ENCODE data around the gene PDXP.

PDXP gene

DNA sequence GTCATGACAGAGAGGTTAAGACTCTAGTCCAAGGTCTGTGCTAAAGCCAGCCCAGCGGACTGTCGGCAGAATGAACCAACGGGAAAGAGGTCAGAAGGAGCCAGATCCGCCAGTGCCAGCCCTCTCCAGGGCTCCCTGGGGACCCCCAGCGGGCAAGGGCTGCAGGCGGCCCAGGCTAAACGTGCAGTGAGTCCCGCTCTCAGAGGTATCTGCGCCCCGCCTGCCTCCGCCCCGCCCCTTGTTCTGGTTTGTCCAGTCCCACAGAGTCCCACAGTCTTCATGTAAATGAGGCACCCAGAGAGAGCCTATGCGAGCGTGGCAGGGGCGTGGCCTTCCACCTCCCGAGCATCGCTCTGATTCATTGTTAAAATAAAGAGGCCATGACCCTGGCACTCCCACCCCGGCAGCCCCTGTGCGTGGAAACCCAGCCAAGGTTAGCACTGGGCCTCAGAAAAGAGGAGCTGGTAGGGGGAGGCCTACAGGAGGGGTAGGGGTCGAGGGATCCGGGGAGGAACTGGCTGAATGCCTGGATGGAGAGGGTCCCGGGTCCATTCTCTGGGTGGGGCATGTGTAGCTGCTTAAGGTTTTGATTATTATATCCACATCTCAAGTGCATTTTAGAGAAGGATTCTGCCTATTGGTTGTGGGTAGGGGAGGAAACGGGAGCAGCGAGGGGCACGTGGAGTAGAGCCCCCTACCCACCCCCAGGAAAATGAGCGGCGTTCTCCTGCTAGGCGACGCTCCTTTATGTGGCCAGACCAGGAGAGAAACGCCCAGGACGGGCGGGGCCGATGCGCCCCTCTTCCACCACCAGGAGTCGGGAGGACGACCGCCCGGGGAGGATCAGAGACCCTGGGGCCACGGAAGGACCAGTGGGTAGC is 38.4 kb downstream of the PDXP start, which contains the start of gene TRIOBP:
TRIOBP (plus strand) TSS at position 392 of the 881 bp plus-strand sequence. CDS start 4,318 bp downstream, outside the sequence.
- Histone ChIP-seq H3K27me3 (ENCODE audit: control insufficient read depth in 1 of 2, insufficient read depth in 2 of 2, low read length in 2 of 2) (no peaks in the 10 kb centered on the region), H3K36me3 (ENCODE audit: control insufficient read depth in 1 of 2, insufficient read depth in 2 of 2, low read length in 2 of 2) (peaks cover 12 to 31% of the 10 kb centered on the region in 2 donors), H3K9me3 (ENCODE audit: control insufficient read depth in 1 of 2, low read length in 2 of 2) (no peaks in the 10 kb centered on the region), H3K9ac (ENCODE audit: low read depth in 1 of 2, low read length in 2 of 2) (no peak within 1 kb of the TSS), H3K4me3 (ENCODE audit: low read depth in 1 of 2, low read length in 2 of 2) (no peak within 1 kb of the TSS), H3K4me1 (ENCODE audit: control insufficient read depth in 1 of 2, insufficient read depth in 2 of 2, low read length in 2 of 2) (peaks cover 5 to 6% of the 10 kb centered on the region in 2 donors), H3K27ac (ENCODE audit: low read depth, low read length) (no peak within 1 kb of the TSS)

DNA sequence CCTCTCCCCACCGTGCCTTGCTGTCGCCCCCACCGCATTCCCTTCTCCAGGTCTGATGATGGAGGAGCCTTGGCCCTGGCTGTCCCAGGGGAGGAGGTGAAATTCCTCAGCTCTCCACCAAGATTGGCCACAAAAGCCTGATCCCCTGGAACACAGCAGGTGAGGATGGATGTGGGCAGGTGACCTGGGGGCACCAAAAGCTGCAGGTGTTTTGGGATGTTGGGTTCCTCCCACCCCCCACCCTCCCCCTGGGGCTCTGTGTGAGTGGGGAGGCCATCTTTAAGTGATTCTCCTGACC is 39.0 kb downstream of the PDXP start:
- Histone ChIP-seq H3K4me3 (ENCODE audit: low read depth in 1 of 2, low read length in 2 of 2) (no peak overlapping the region), H3K27ac (ENCODE audit: low read depth, low read length) (no peak overlapping the region), H3K27me3 (ENCODE audit: control insufficient read depth in 1 of 2, insufficient read depth in 2 of 2, low read length in 2 of 2) (no peaks in the 10 kb centered on the region), H3K4me1 (ENCODE audit: control insufficient read depth in 1 of 2, insufficient read depth in 2 of 2, low read length in 2 of 2) (peaks cover 5 to 6% of the 10 kb centered on the region in 2 donors), H3K9ac (ENCODE audit: low read depth in 1 of 2, low read length in 2 of 2) (no peak overlapping the region), H3K36me3 (ENCODE audit: control insufficient read depth in 1 of 2, insufficient read depth in 2 of 2, low read length in 2 of 2) (peaks cover 8 to 25% of the 10 kb centered on the region in 2 donors), H3K9me3 (ENCODE audit: control insufficient read depth in 1 of 2, low read length in 2 of 2) (no peaks in the 10 kb centered on the region)

DNA sequence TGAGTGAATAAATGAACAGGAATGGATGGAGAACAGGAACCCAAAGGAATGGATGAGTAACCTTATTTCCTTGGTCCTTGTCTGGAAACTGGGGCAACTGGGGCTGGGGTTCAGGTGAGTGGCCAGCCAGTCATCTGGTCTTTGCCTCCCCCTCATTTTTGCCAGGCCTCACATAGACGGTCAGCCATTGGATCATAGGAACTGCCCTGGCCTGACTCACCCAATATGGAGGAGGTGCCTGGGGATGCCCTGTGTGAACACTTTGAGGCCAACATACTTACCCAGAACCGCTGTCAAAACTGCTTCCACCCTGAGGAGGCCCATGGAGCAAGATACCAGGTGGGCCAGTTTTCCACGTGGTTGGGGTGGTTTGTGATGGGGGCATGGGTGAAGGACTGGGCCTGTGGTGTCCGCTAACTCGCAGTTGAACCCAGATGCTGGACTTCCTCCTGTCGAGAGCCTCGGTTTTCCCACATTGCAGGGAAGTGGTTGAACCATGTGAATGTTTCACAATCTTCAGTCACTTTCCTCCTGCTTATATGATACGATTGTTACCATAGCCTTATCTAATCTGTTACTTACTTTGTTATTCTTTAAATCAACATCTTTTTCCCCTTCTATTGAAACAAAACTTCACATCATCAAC is 42.7 kb downstream of the PDXP start:
- H3K27ac ChIP-seq (ENCODE audit: low read depth, low read length), result no peak overlapping the region
- no peaks in the 10 kb centered on the region for H3K9me3 ChIP-seq (ENCODE audit: control insufficient read depth in 1 of 2, low read length in 2 of 2)
- peaks cover 0 to under 1% of the 10 kb centered on the region in 2 donors for H3K4me1 ChIP-seq (ENCODE audit: control insufficient read depth in 1 of 2, insufficient read depth in 2 of 2, low read length in 2 of 2)
- no peaks in the 10 kb centered on the region for H3K36me3 ChIP-seq (ENCODE audit: control insufficient read depth in 1 of 2, insufficient read depth in 2 of 2, low read length in 2 of 2)
- H3K9ac ChIP-seq (ENCODE audit: low read depth in 1 of 2, low read length in 2 of 2), result no peak overlapping the region
- H3K27me3 ChIP-seq (ENCODE audit: control insufficient read depth in 1 of 2, insufficient read depth in 2 of 2, low read length in 2 of 2), result no peaks in the 10 kb centered on the region
- no peak overlapping the region for H3K4me3 ChIP-seq (ENCODE audit: low read depth in 1 of 2, low read length in 2 of 2)

DNA sequence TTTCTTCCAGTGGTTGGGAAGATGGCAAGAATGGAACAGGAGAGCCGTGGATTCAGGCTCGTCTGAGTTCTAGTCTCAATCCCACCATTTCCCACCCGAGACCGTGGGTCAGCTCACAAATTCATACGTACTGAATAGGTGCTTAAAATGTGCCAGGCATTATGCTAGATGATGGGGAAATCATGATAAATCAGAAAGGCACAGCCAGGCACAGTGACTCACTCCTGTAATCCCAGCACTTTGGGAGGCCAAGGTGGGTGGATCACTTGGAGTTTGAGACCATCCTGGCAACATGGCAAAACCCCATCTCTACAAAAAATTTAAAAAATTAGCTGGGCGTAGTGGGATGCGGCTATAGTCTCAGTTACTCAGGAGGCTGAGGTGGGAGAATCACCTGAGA is 45.4 kb downstream of the PDXP start:
- Histone ChIP-seq H3K4me3 (ENCODE audit: low read depth in 1 of 2, low read length in 2 of 2) (no peak overlapping the region), H3K27ac (ENCODE audit: low read depth, low read length) (no peak overlapping the region)

DNA sequence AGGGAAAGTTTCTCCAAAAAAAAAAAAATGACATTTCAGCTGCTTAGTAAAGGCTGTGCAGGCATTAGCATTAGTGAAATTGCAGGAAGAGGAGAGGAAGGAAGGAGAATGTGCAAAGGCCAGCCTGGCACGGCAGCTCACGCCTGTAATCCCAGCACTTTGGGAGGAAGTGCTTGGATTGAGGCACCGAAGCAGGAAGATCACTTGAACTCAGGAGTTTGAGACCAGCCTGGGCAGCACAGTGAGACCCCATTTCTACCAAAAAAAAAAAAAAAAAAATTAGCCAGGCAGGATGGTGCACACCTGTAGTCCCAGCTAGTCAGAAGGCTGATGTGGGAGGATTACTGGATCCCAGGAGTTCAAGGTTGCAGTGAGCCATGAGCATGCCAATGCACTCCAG is 46.1 kb downstream of the PDXP start:
- Histone ChIP-seq H3K36me3 (ENCODE audit: control insufficient read depth in 1 of 2, insufficient read depth in 2 of 2, low read length in 2 of 2) (no peaks in the 10 kb centered on the region), H3K9me3 (ENCODE audit: control insufficient read depth in 1 of 2, low read length in 2 of 2) (no peaks in the 10 kb centered on the region), H3K27ac (ENCODE audit: low read depth, low read length) (no peak overlapping the region), H3K9ac (ENCODE audit: low read depth in 1 of 2, low read length in 2 of 2) (no peak overlapping the region), H3K4me1 (ENCODE audit: control insufficient read depth in 1 of 2, insufficient read depth in 2 of 2, low read length in 2 of 2) (no peaks in the 10 kb centered on the region), H3K27me3 (ENCODE audit: control insufficient read depth in 1 of 2, insufficient read depth in 2 of 2, low read length in 2 of 2) (no peaks in the 10 kb centered on the region), H3K4me3 (ENCODE audit: low read depth in 1 of 2, low read length in 2 of 2) (no peak overlapping the region)

More for the DNA sequence above, 45.4 kb downstream of the PDXP start:
- Histone ChIP-seq H3K36me3 (ENCODE audit: control insufficient read depth in 1 of 2, insufficient read depth in 2 of 2, low read length in 2 of 2) (no peaks in the 10 kb centered on the region), H3K9ac (ENCODE audit: low read depth in 1 of 2, low read length in 2 of 2) (no peak overlapping the region), H3K9me3 (ENCODE audit: control insufficient read depth in 1 of 2, low read length in 2 of 2) (no peaks in the 10 kb centered on the region), H3K27me3 (ENCODE audit: control insufficient read depth in 1 of 2, insufficient read depth in 2 of 2, low read length in 2 of 2) (no peaks in the 10 kb centered on the region), H3K4me1 (ENCODE audit: control insufficient read depth in 1 of 2, insufficient read depth in 2 of 2, low read length in 2 of 2) (no peaks in the 10 kb centered on the region)

DNA sequence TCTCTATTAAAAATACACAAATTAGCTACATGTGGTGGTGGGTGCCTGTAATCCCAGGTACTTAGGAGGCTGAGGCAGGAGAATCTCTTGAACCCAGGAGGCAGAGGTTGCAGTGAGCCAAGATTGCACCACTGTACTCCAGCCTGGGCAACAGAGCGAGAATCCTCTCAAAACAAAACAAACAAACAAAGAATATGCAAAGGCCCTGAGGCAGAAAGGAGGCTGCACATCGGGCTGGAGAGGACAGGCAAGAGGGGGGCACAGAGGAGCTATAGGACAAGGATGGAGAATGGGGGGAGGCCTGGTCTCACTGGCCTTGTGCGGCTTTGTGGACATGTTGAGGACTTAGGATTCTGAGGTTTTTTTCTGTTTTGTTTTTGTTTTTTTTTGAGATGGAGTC is 46.7 kb downstream of the PDXP start:
- no peak overlapping the region for H3K4me3 ChIP-seq (ENCODE audit: low read depth in 1 of 2, low read length in 2 of 2)

DNA sequence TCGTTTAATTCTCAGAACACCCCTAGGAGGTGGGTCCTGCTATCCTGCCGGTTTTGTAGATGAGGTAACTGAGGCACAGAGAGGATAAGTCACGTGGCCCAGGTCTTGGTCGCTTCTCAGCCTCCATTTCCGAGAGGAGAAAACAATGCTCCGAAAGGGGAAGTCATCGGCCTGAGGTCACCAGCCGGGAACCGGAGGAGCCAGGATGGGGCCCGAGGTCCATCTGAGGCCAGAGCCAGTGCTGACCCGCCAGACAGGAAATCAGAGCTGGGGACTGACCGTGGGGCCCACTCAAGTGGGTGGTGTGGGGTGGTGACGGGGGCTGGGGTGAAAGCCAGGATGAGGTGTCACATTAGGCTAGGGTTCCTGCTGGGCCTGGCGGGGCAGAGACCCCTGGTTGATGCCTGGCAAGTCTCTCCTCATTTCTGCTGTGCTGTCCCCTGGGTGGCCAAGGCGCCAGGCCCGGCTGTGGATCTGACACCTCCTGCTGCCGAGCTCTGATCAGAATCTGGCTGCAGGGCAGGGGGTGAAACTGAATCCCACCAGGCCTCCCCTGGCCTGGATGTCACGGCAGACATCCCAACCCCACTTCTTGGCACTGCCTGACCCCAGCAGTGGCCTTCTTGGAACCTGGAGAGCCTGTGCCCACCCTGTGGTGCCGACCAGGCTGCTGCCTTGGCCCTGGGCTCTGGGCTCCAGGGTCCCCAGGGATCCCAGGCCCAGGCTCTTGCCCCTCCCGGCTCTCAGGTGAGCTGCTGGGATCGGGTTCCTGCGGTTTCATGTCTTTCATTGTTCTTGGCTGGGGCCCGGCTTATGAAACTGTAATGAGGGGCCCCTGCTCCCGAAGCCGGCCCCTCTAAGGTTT is 50.3 kb downstream of the PDXP start:
- Histone ChIP-seq H3K4me3 (ENCODE audit: low read depth in 1 of 2, low read length in 2 of 2) (no peak overlapping the region), H3K4me1 (ENCODE audit: control insufficient read depth in 1 of 2, insufficient read depth in 2 of 2, low read length in 2 of 2) (no peaks in the 10 kb centered on the region), H3K9me3 (ENCODE audit: control insufficient read depth in 1 of 2, low read length in 2 of 2) (no peaks in the 10 kb centered on the region), H3K27ac (ENCODE audit: low read depth, low read length) (no peak overlapping the region), H3K36me3 (ENCODE audit: control insufficient read depth in 1 of 2, insufficient read depth in 2 of 2, low read length in 2 of 2) (no peaks in the 10 kb centered on the region), H3K27me3 (ENCODE audit: control insufficient read depth in 1 of 2, insufficient read depth in 2 of 2, low read length in 2 of 2) (no peaks in the 10 kb centered on the region), H3K9ac (ENCODE audit: low read depth in 1 of 2, low read length in 2 of 2) (no peak overlapping the region)

More for the DNA sequence above, 46.7 kb downstream of the PDXP start:
- H3K4me1 ChIP-seq (ENCODE audit: control insufficient read depth in 1 of 2, insufficient read depth in 2 of 2, low read length in 2 of 2), result no peaks in the 10 kb centered on the region
- no peaks in the 10 kb centered on the region for H3K9me3 ChIP-seq (ENCODE audit: control insufficient read depth in 1 of 2, low read length in 2 of 2)
- no peak overlapping the region for H3K27ac ChIP-seq (ENCODE audit: low read depth, low read length)
- no peaks in the 10 kb centered on the region for H3K36me3 ChIP-seq (ENCODE audit: control insufficient read depth in 1 of 2, insufficient read depth in 2 of 2, low read length in 2 of 2)
- H3K27me3 ChIP-seq (ENCODE audit: control insufficient read depth in 1 of 2, insufficient read depth in 2 of 2, low read length in 2 of 2), result no peaks in the 10 kb centered on the region
- H3K9ac ChIP-seq (ENCODE audit: low read depth in 1 of 2, low read length in 2 of 2), result no peak overlapping the region

DNA sequence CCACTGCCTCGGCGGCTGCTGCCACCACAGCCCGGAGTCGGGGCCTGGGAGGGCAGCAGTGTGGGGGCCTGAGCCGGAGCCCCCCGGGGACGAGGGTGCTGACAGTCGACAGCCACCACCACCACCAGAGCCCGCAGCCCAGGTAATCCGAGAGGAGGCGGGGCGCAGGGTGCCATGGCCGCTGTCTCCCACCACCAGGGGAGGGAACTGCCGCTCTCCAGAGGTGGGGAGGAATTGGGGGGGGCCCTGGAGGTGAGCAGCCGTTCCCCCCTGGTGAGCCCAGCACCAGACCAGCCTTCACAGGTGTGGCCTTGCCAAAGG is 50.9 kb downstream of the PDXP start:
- Histone ChIP-seq H3K36me3 (ENCODE audit: control insufficient read depth in 1 of 2, insufficient read depth in 2 of 2, low read length in 2 of 2) (no peaks in the 10 kb centered on the region), H3K4me3 (ENCODE audit: low read depth in 1 of 2, low read length in 2 of 2) (no peak overlapping the region), H3K9ac (ENCODE audit: low read depth in 1 of 2, low read length in 2 of 2) (no peak overlapping the region), H3K27ac (ENCODE audit: low read depth, low read length) (no peak overlapping the region), H3K9me3 (ENCODE audit: control insufficient read depth in 1 of 2, low read length in 2 of 2) (no peaks in the 10 kb centered on the region), H3K27me3 (ENCODE audit: control insufficient read depth in 1 of 2, insufficient read depth in 2 of 2, low read length in 2 of 2) (no peaks in the 10 kb centered on the region), H3K4me1 (ENCODE audit: control insufficient read depth in 1 of 2, insufficient read depth in 2 of 2, low read length in 2 of 2) (no peaks in the 10 kb centered on the region)

DNA sequence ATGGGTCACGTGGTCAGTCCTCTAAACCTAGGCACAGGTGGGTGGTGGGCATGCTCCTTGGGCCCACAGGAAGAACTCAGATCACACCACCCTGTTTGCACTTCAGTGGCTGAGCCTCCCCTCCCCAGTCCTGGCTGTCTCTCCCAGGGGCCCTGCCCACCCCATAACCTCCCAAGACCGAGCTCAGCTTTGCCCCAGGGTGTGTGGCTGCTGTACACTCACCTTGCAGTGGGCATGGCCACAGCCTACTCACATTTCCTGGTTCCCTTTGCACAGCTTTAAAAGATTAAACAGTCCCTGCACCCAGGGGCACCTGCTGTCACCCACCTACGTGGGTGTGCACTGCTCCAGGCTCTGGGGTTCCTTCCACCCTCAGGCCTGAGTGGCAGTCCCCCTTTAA is 52.2 kb downstream of the PDXP start:
- Histone ChIP-seq H3K36me3 (ENCODE audit: control insufficient read depth in 1 of 2, insufficient read depth in 2 of 2, low read length in 2 of 2) (no peaks in the 10 kb centered on the region), H3K27ac (ENCODE audit: low read depth, low read length) (no peak overlapping the region)

DNA sequence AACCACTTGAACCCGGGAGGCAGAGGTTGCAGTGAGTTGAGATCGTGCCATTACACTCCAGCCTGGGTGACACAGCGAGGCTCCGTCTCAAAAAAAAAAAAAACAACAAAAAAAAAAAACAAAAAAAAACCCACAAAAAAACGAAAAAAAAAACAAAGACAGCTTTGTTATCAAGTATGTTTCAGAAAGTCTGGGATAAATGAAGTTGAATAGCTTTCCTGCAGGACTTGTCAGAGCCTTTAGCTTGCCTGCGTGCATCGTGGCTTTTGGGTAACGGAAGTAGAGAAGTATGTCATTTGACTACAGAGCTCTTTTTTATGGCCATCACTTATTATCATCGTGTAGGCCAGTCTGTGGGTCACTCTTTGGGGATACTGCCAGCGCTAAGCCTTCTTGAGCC is 53.0 kb downstream of the PDXP start:
- no peak overlapping the region for H3K27ac ChIP-seq (ENCODE audit: low read depth, low read length)
- H3K4me1 ChIP-seq (ENCODE audit: control insufficient read depth in 1 of 2, insufficient read depth in 2 of 2, low read length in 2 of 2), result no peaks in the 10 kb centered on the region
- H3K9ac ChIP-seq (ENCODE audit: low read depth in 1 of 2, low read length in 2 of 2), result no peak overlapping the region
- H3K27me3 ChIP-seq (ENCODE audit: control insufficient read depth in 1 of 2, insufficient read depth in 2 of 2, low read length in 2 of 2), result no peaks in the 10 kb centered on the region
- H3K9me3 ChIP-seq (ENCODE audit: control insufficient read depth in 1 of 2, low read length in 2 of 2), result no peaks in the 10 kb centered on the region
- H3K4me3 ChIP-seq (ENCODE audit: low read depth in 1 of 2, low read length in 2 of 2), result no peak overlapping the region
- H3K36me3 ChIP-seq (ENCODE audit: control insufficient read depth in 1 of 2, insufficient read depth in 2 of 2, low read length in 2 of 2), result no peaks in the 10 kb centered on the region

More for the DNA sequence above, 52.2 kb downstream of the PDXP start:
- H3K9ac ChIP-seq (ENCODE audit: low read depth in 1 of 2, low read length in 2 of 2), result no peak overlapping the region
- no peak overlapping the region for H3K4me3 ChIP-seq (ENCODE audit: low read depth in 1 of 2, low read length in 2 of 2)
- no peaks in the 10 kb centered on the region for H3K9me3 ChIP-seq (ENCODE audit: control insufficient read depth in 1 of 2, low read length in 2 of 2)
- no peaks in the 10 kb centered on the region for H3K27me3 ChIP-seq (ENCODE audit: control insufficient read depth in 1 of 2, insufficient read depth in 2 of 2, low read length in 2 of 2)
- no peaks in the 10 kb centered on the region for H3K4me1 ChIP-seq (ENCODE audit: control insufficient read depth in 1 of 2, insufficient read depth in 2 of 2, low read length in 2 of 2)

Data from duodenal mucosa (tissue), 2 donors.